Measurements from ENCODE around the gene GNMT. TPM values are rescaled to one million over a fixed set of nuclear protein-coding genes. Genes with fewer than 3 reads are reported as not detected.
"Not testable (repeated sequence)": the region's sequence is repeated elsewhere in the genome, so short reads cannot be mapped to it uniquely, and the experiment has no call there.

Gene GNMT
- total and polyA plus RNA-seq, 9 donors, result 0.35 to 2.7 (median 1.1) TPM

DNA sequence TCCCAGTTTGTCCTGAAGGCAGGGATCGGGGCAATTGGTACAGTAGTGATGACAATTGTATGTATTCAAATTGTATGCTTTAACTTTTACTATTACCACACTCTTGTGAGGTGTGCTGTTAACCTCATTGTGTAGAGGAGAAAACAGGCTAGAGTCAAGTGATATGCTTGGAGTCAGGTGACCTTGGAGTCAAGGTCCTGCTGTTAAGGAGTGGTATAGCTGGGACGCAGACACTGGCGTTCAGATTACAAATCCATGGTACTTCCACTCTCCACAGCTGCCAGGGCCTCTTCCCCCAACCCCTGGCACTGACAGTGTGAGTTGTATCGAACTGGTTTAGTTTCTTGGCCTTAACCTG is 20.8 kb upstream of the GNMT start:
- Histone ChIP-seq H3K9me3 (no peaks in the 10 kb centered on the region), H3K4me3 (no peak overlapping the region), H3K36me3 (no peaks in the 10 kb centered on the region), H3K4me1 (ENCODE audit: insufficient read depth) (no peaks in the 10 kb centered on the region), H3K27me3 (no peaks in the 10 kb centered on the region), H3K27ac (no peak overlapping the region)
- TF ChIP-seq EP300 (IDR thresholded peaks at IDR 0.05), result no peak
- TF ChIP-seq POLR2A (IDR thresholded peaks at IDR 0.05), result no peak
- no peak for TF ChIP-seq CTCF (IDR thresholded peaks at IDR 0.05)
- intact Hi-C loops (cut with DNase I), result no loop called here
- DNase-seq, result no peak
- WGBS, 3 donors, result 31 to 52% (median 34%) methylated on average over 4 of the region's 4 CpGs

DNA sequence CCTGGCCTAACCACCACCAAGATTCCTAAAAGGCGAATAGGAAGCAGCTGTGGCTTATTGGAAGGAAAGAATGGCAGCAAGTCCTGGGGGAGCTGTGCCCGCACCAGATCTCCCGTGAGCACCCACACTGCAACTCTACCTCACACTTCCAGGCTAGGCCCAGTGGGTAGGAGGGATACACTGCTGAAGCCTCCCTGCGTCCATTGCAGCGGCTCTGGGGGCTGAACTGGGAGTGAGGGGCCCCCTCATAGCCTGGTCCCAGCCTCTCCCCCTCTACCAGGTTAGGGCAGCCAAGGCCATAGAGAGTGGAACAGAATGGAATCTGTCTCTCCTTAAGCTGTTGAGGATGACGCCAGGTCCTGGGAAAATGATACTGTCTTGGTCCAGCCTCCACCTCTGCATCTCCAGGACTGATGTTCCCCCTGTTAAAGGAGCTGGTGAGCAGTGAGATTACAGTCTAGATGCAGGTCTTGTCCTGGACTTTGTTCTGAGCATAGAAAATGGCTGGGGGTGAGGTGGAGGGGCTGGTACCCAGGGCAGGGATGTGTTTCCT is 20.0 kb upstream of the GNMT start:
- no peak for TF ChIP-seq CTCF (IDR thresholded peaks at IDR 0.05)
- TF ChIP-seq POLR2A (IDR thresholded peaks at IDR 0.05), result no peak
- no peak for TF ChIP-seq EP300 (IDR thresholded peaks at IDR 0.05)
- H3K4me1 ChIP-seq (ENCODE audit: insufficient read depth), result no peaks in the 10 kb centered on the region
- WGBS, 3 donors, result 86 to 98% (median 90%) methylated on average over 5 to 6 of the region's 6 CpGs
- H3K9me3 ChIP-seq, result no peaks in the 10 kb centered on the region
- DNase-seq, result no peak
- no peak overlapping the region for H3K4me3 ChIP-seq
- H3K27ac ChIP-seq, result no peak overlapping the region
- H3K36me3 ChIP-seq, result no peaks in the 10 kb centered on the region
- no peaks in the 10 kb centered on the region for H3K27me3 ChIP-seq
- intact Hi-C loops (cut with DNase I), result no loop called here

DNA sequence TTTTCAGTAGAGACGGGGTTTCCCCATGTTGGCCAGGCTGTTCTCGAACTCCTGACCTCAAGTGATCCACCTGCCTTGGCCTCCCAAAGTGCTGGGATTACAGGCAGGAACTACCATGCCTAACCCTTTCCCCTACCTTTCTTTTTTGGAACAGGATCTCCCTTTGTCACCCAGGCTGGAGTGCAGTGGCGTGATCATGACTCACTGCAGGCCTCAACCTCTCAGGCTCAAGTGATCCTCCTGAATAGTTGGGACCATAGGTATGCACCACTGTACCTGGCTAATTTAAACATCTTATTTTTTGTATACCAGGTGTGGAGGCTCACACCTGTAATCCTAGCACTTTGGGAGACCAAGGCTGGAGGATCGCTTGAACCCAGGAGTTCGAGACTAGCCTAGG is 19.2 kb upstream of the GNMT start:
- DNase-seq; H3K9me3 ChIP-seq; H3K27me3 ChIP-seq; H3K4me3 ChIP-seq; H3K27ac ChIP-seq; intact Hi-C loops (cut with DNase I); H3K4me1 ChIP-seq (ENCODE audit: insufficient read depth); H3K36me3 ChIP-seq: not testable (repeated sequence)
- 94 to 97% (median 97%) methylated on average over 5 of the region's 5 CpGs for WGBS, 3 donors

DNA sequence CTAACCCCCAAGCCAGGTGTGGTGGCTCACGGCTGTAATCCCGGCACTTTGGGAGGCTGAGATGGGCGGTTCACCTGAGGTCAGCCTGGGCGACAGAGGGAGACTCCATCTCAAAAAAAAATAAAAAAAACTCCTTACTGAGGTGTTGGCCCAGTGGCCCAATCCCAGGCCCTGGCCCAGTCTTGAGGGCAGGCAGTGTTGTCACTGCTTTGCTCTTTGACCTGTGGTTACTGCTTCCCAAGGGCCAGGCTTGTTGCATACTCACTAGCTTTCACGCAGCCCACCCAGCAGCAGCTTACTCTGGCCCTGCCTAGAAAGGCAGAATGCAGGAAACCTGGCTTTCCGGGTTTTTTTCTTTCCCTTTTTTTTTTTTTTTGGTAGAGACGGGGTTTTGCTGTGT is 18.1 kb upstream of the GNMT start:
- WGBS, 3 donors, result 78 to 85% (median 79%) methylated on average over 7 of the region's 7 CpGs
- H3K27ac ChIP-seq, result no peak overlapping the region
- TF ChIP-seq EP300 (IDR thresholded peaks at IDR 0.05) (no peak), POLR2A (IDR thresholded peaks at IDR 0.05) (no peak), CTCF (IDR thresholded peaks at IDR 0.05) (no peak)
- intact Hi-C loops (cut with DNase I), result no loop called here
- H3K27me3 ChIP-seq, result no peaks in the 10 kb centered on the region
- no peaks in the 10 kb centered on the region for H3K36me3 ChIP-seq
- H3K4me1 ChIP-seq (ENCODE audit: insufficient read depth), result no peaks in the 10 kb centered on the region
- DNase-seq, result no peak
- H3K9me3 ChIP-seq, result no peaks in the 10 kb centered on the region
- no peak overlapping the region for H3K4me3 ChIP-seq

DNA sequence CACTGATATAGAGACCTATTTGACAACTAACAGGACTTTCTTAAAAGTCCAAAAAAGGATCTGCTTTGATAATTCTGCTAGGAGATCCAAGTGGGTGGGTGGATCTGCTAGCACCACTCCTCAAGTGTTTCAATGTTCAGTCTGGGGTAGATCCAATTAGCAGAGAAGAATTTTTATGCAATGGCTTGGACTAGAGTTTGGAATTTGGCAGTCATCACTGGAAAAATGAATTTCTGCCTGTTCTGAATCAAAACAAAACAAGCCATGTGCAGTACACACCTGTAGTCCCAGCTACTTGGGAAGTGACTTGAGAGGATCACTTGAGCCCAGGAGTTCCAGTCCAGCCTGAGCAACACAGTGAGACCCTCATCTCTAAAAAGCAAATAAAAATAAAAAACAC is 12.6 kb upstream of the GNMT start:
- no peak for TF ChIP-seq POLR2A (IDR thresholded peaks at IDR 0.05)
- no peak for TF ChIP-seq EP300 (IDR thresholded peaks at IDR 0.05)
- TF ChIP-seq CTCF (IDR thresholded peaks at IDR 0.05), result no peak
- intact Hi-C loops (cut with DNase I), result no loop called here
- DNase-seq, result no peak

More for the DNA sequence above, 12.6 kb upstream of the GNMT start:
- Histone ChIP-seq H3K27ac (no peak overlapping the region), H3K4me1 (ENCODE audit: insufficient read depth) (no peaks in the 10 kb centered on the region), H3K9me3 (no peaks in the 10 kb centered on the region), H3K27me3 (no peaks in the 10 kb centered on the region), H3K4me3 (no peak overlapping the region), H3K36me3 (no peaks in the 10 kb centered on the region)
